ENCODE data around the gene SIK3. TPM values are rescaled to one million over a fixed set of nuclear protein-coding genes. Genes with fewer than 3 reads are reported as not detected.

The SIK3 gene
- total RNA-seq, 1 experiment from 2014 or later: 14.5 TPM

DNA sequence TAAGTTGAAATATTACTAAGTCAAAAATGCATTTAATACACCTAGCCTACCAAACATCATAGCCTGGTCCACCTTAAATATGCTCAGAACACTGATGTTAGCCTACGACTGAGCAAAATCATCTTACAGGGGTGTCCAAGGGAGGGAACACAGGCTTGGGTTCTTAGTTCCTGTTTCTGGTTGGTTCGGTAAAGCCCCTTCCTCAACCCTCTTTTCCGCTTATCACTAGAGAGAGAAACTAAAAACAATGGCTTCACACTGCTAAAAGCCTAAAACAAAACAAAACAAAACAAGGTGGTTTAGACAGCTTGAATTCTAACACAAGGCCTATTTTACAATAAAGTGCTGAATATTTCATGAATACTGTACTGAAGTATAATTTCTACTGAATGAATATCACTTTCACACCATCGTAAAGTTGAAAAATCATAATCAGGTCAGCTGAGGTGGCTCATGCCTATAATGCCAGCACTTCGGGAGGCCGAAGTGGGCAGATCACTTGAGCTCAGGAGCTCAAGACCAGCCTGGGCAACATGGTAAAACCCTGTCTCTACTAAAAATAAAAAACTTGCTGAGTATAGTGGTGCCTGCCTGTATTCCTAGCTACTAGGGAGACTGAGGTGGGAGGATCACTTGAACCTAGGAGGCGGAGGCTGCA lies 118.0 kb downstream of the SIK3 start:
- Histone ChIP-seq H3F3A (ENCODE audit: low read length, unreplicated experiment) (no peaks in the 10 kb centered on the region), H3K36me3 (ENCODE audit: low read depth, low read length) (no peaks in the 10 kb centered on the region), H3K9me3 (ENCODE audit: low read length) (no peaks in the 10 kb centered on the region), H3K9me2 (replicated peaks; ENCODE audit: low read length) (no peaks in the 10 kb centered on the region), H3K4me3 (ENCODE audit: low read length) (no peak overlapping the region), H3K27ac (ENCODE audit: low read length) (no peak overlapping the region), H3K79me2 (ENCODE audit: low read length) (peaks cover 21% of the 10 kb centered on the region), H3K9ac (ENCODE audit: low read length) (no peak overlapping the region), H3K4me1 (ENCODE audit: insufficient read depth, low read length) (peaks cover 21% of the 10 kb centered on the region), H4K20me1 (ENCODE audit: low read length) (no peaks in the 10 kb centered on the region), H3K4me2 (ENCODE audit: low read length) (no peak overlapping the region), H3K27me3 (ENCODE audit: low read length) (no peaks in the 10 kb centered on the region), H2AFZ (ENCODE audit: low read length) (no peak overlapping the region)
- DNase-seq: no peak
- ATAC-seq: no peak
- ChIA-PET CTCF (no interaction called here), POLR2A (ENCODE audit: unreplicated experiment) (no interaction called here)
- TF ChIP-seq EZH2 (IDR thresholded peaks at IDR 0.05; ENCODE audit: low read length, unreplicated experiment) (no peak), EZH2phosphoT487 (IDR thresholded peaks at IDR 0.05; ENCODE audit: borderline replicate concordance, low read length) (no peak)
- TF ChIP-seq, protein P1, sequence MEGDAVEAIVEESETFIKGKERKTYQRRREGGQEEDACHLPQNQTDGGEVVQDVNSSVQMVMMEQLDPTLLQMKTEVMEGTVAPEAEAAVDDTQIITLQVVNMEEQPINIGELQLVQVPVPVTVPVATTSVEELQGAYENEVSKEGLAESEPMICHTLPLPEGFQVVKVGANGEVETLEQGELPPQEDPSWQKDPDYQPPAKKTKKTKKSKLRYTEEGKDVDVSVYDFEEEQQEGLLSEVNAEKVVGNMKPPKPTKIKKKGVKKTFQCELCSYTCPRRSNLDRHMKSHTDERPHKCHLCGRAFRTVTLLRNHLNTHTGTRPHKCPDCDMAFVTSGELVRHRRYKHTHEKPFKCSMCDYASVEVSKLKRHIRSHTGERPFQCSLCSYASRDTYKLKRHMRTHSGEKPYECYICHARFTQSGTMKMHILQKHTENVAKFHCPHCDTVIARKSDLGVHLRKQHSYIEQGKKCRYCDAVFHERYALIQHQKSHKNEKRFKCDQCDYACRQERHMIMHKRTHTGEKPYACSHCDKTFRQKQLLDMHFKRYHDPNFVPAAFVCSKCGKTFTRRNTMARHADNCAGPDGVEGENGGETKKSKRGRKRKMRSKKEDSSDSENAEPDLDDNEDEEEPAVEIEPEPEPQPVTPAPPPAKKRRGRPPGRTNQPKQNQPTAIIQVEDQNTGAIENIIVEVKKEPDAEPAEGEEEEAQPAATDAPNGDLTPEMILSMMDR (conservative IDR thresholded peaks at IDR 0.05; ENCODE audit: low read depth, low read length): no peak
- intact Hi-C loops (cut with micrococcal nuclease): no loop called here
- no TSS peak for BruUV-seq (replicated peaks)

DNA sequence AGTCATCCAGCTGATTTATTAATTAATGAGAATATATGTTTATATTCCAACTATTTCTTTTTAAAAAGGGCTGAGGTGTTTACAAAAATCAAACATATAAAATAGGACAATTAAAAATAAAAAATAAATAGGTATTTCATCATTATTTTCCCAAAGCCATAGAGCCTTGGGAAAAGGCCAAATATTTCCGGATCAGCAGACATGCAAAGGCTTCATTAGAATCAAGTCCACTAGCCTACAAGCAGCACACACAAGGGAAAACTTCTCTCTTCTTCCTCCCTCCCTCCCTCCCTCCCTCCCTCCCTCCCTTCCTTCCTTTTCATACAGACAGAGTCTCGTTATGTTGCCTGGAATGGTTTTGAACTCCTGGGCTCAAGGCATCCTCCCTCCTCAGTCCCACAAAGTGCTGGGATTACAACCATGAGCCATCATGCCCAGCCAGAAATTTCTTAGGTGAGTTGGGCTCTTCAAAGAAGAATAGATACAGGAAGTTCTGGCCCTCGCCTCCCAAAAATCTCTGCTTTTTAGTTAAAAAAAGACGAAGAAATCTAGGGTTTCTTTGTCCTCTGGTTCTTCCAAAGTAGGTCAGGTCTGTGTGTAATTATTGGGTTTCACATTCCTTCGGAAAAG lies 121.2 kb downstream of the SIK3 start:
- Histone ChIP-seq H3K79me2 (ENCODE audit: low read length) (peaks cover 12% of the 10 kb centered on the region; the same call in 1 of the 2 replicates), H3K4me3 (ENCODE audit: low read length) (no peak overlapping the region)
- POLR2A ChIA-PET (ENCODE audit: unreplicated experiment): no interaction called here

More for the DNA sequence above, 121.2 kb downstream of the SIK3 start:
- no peak overlapping the region for H2AFZ ChIP-seq (ENCODE audit: low read length)
- no peak overlapping the region for H3K9ac ChIP-seq (ENCODE audit: low read length)
- no peaks in the 10 kb centered on the region for H3K36me3 ChIP-seq (ENCODE audit: low read depth, low read length)
- H3K9me2 ChIP-seq (replicated peaks; ENCODE audit: low read length): no peaks in the 10 kb centered on the region
- H3F3A ChIP-seq (ENCODE audit: low read length, unreplicated experiment): no peaks in the 10 kb centered on the region
- no peaks in the 10 kb centered on the region for H4K20me1 ChIP-seq (ENCODE audit: low read length)
- CTCF ChIA-PET: no interaction called here
- H3K27ac ChIP-seq (ENCODE audit: low read length): no peak overlapping the region
- no peak overlapping the region for H3K4me2 ChIP-seq (ENCODE audit: low read length)
- peaks cover 6% of the 10 kb centered on the region; the same call in 1 of the 2 replicates for H3K4me1 ChIP-seq (ENCODE audit: insufficient read depth, low read length)
- intact Hi-C loops (cut with micrococcal nuclease): no loop called here
- TF ChIP-seq, protein P1 (conservative IDR thresholded peaks at IDR 0.05; ENCODE audit: low read depth, low read length): no peak
- TF ChIP-seq EZH2 (IDR thresholded peaks at IDR 0.05; ENCODE audit: low read length, unreplicated experiment) (no peak), EZH2phosphoT487 (IDR thresholded peaks at IDR 0.05; ENCODE audit: borderline replicate concordance, low read length) (no peak)
- ATAC-seq (no peak), DNase-seq (no peak)
- BruUV-seq (replicated peaks): no TSS peak
- H3K27me3 ChIP-seq (ENCODE audit: low read length): no peaks in the 10 kb centered on the region
- H3K9me3 ChIP-seq (ENCODE audit: low read length): no peaks in the 10 kb centered on the region
